Muscle of back (tissue), 11 donors: ENCODE measurements around the gene IFIT3. TPM values are rescaled to one million over a fixed set of nuclear protein-coding genes. Genes with fewer than 3 reads are reported as not detected.
A peak's percentile ranks its signal among the peaks of the same experiment; 100 is the strongest.

Experiments
- DNase-seq, 3 donors: peaks; one replicate each; pipeline versions ENCODE4 v3.0.0 to v3.0.0-alpha.2; 2013
- polyA plus RNA-seq, 10 donors: library from polyadenylated mRNA; unstranded; fragments of 120-200 nt; gene quantifications; one replicate each; pipeline ENCODE4 v1.2.1, GENCODE V29; 2013; ENCODE audit not compliant: insufficient read length in 10 of 10

The IFIT3 gene
- polyA plus RNA-seq, 10 donors: 6.0 to 11.8 (median 8.7) TPM

GRCh38 chr10:89332123-89332633 lies 4.4 kb downstream of the IFIT3 start:
- peak; percentile 67 to 89 (median 77) for DNase-seq

GRCh38 chr10:89335226-89335625 lies 7.4 kb downstream of the IFIT3 start:
- DNase-seq: no peak

- DNase-seq: no peak
These were observed 8.4 kb downstream of the IFIT3 start for GRCh38 chr10:89336241-89336640.

- no peak for DNase-seq
These were observed 9.7 kb downstream of the IFIT3 start for GRCh38 chr10:89337484-89337883.

- DNase-seq: no peak
These were observed 10.9 kb downstream of the IFIT3 start for GRCh38 chr10:89338713-89339112.

- no peak for DNase-seq
These were observed 12.1 kb downstream of the IFIT3 start for GRCh38 chr10:89339875-89340274.

GRCh38 chr10:89341649-89342048 lies 13.9 kb downstream of the IFIT3 start:
- no peak for DNase-seq

- DNase-seq: peak in 1 of 3 donors; percentile 51
These were observed 14.6 kb downstream of the IFIT3 start for GRCh38 chr10:89342206-89342958.

- no peak for DNase-seq
These were observed 15.4 kb downstream of the IFIT3 start for GRCh38 chr10:89343089-89343767.

- peak in 1 of 3 donors; percentile 58 for DNase-seq
These were observed 16.4 kb downstream of the IFIT3 start for GRCh38 chr10:89344156-89344555.

- DNase-seq: no peak
These were observed 17.7 kb downstream of the IFIT3 start for GRCh38 chr10:89345367-89346000.

GRCh38 chr10:89346405-89347254 lies 18.8 kb downstream of the IFIT3 start:
- peak in 1 of 3 donors; percentile 61 for DNase-seq

GRCh38 chr10:89347701-89348457 lies 20.1 kb downstream of the IFIT3 start:
- peak in 2 of 3 donors; percentile 63 to 78 for DNase-seq

- DNase-seq: no peak
These were observed 20.7 kb downstream of the IFIT3 start for GRCh38 chr10:89348481-89348880.

- DNase-seq: no peak
These were observed 21.2 kb downstream of the IFIT3 start for GRCh38 chr10:89348975-89349374.

- DNase-seq: peak in 1 of 3 donors; percentile 62
These were observed 23.0 kb downstream of the IFIT3 start for GRCh38 chr10:89350631-89351315.

- DNase-seq: peak in 1 of 3 donors; percentile 66
These were observed 23.6 kb downstream of the IFIT3 start for GRCh38 chr10:89351412-89351779.

- peak in 2 of 3 donors; percentile 65 to 92 for DNase-seq
These were observed 24.2 kb downstream of the IFIT3 start for GRCh38 chr10:89351780-89352597.

- DNase-seq: no peak
These were observed 25.0 kb downstream of the IFIT3 start for GRCh38 chr10:89352802-89353201.
